Adrenal gland (tissue), 12 donors: ENCODE measurements around the gene SULT1A2. TPM values are rescaled to one million over a fixed set of nuclear protein-coding genes. Genes with fewer than 3 reads are reported as not detected.

Experiments used
- DNase-seq, 7 donors: peaks; one replicate each; pipeline ENCODE4 v3.0.0-alpha.2; 2019 to 2020
- H3K27ac ChIP-seq, 5 donors: fragments of 200-600 bp; sonication (generic) in 4 of 5; 1 replicate in 3 of 5; 2 replicates in 2 of 5; pipeline versions ENCODE4 v1.5.1 to v1.8.0; 2016 to 2020; ENCODE audit warnings: mild to moderate bottlenecking in 1 of 5
- H3K27me3 ChIP-seq: fragments of 200-600 bp; 2 replicates; pipeline ENCODE4 v1.8.0; 2021
- H3K36me3 ChIP-seq, 2 donors: fragments of 200-600 bp; replicated peaks in 1 of 2; 1 replicate in 1 of 2; 2 replicates in 1 of 2; pipeline versions ENCODE4 v1.5.1 to v1.8.0; 2018 to 2022
- H3K4me1 ChIP-seq, 2 donors: fragments of 200-600 bp; replicated peaks in 1 of 2; 1 replicate in 1 of 2; 2 replicates in 1 of 2; pipeline versions ENCODE4 v1.5.1 to v1.8.0; 2018 to 2021
- H3K4me3 ChIP-seq, 4 donors: fragments of 200-600 bp; sonication (generic) in 3 of 4; one replicate each; pipeline ENCODE4 v1.5.1; 2016 to 2018
- H3K9me3 ChIP-seq, 3 donors: fragments of 200-600 bp; sonication (generic) in 1 of 3; replicated peaks in 1 of 3; 1 replicate in 2 of 3; 2 replicates in 1 of 3; pipeline versions ENCODE4 v1.5.1 to v1.8.0; 2016 to 2021
- POLR2A ChIP-seq, 2 donors: fragments of 450-650 bp; IDR thresholded peaks; one replicate each; pipeline ENCODE4 v1.6.1; 2017; ENCODE audit warnings: antibody characterized with exemption in 2 of 2, mild to moderate bottlenecking in 2 of 2, moderate library complexity in 1 of 2
- WGBS, 4 donors: extraction: QIAGEN DNeasy Blood & Tissue Kit in 2 of 4; methylation state at CpG; one replicate each; pipeline versions ENCODE4 v1.1.5 to v1.1.7; 2013 to 2017; 5-methylcytosine and 5-hydroxymethylcytosine counted together
- intact Hi-C, 2 donors: fragments of 100-400 bp; cut with DNase I; formaldehyde crosslinking; loops; one replicate each; pipeline versions ENCODE4 v1.14.1 to v1.15.0; 2022 to 2023
- polyA plus RNA-seq, 3 donors: library from polyadenylated mRNA; stranded (reverse); fragments of 200-250 nt in 2 of 3; fragments of 350-450 nt in 1 of 3; fragmentation: Illumina TruSeq in 1 of 3; extraction: RNeasy Lipid Tissue Mini Kit (QIAGEN cat#74804) in 1 of 3; gene quantifications; one replicate each; pipeline ENCODE4 v1.2.3, GENCODE V29; 2013 to 2014
- total RNA-seq, 9 donors: library from RNA; depleted of rRNA in 4 of 9; stranded (reverse); fragments of >200 nt in 4 of 9; fragments of 120-200 nt in 1 of 9; fragmentation: NEBNext Ultra II Directional in 1 of 9; extraction: Animal tissue kit (Norgen Biotek cat#: 25700) in 1 of 9; gene quantifications; one replicate each; pipeline versions ENCODE4 v1.1.0 to v1.2.4, GENCODE V29; 2013 to 2023
- TF ChIP-seq, protein P1 (sequence below), 6 experiments: fragments of 450-650 bp in 4 of 6; fragments of 200-600 bp in 2 of 6; sonication (generic) in 1 of 6; IDR thresholded peaks; 1 replicate in 5 of 6; 2 replicates in 1 of 6; pipeline versions ENCODE4 v1.5.1 to v1.8.0; 2016 to 2021; ENCODE audit warnings: antibody characterized with exemption in 6 of 6, mild to moderate bottlenecking in 2 of 6, moderate library complexity in 1 of 6
- donor health status: healthy with polysubstance abuse.
- donor health status: Bipolar disorder and iron deficiency.
- donor health status: DM: yes; HTN: yes; CAD: no.
- donor health status: DM: no; HTN: no; CAD: no.
- donor health status: DM: no; HTN: no; CAD: no.
- donor health status: DM: yes; HTN: yes; CAD: no.

The SULT1A2 gene
- total and polyA plus RNA-seq, 12 donors = 0.55 to 22.5 (median 2.6) TPM

DNA sequence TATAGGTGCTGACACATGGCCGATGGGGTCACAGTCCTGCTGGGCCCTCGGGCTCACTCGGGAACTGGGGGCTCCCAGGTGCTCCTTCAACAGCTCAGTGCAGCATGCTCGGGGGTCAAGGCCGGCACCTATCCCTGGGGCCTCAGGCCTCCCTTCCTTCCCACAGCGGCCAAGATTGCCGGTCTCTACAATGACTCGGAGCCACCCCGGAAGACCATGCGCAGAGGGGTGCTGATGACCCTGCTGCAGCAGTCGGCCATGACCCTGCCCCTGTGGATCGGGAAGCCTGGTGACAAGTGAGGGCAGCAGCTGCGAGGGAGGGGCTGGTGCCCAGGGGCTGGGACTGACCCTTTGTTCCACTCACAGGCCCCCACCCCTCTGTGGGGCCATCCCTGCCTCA lies 6.9 kb downstream of the SULT1A2 start:
- 88 to 92% (median 90%) methylated on average over 5 to 13 of the region's 13 CpGs for WGBS, 4 donors
- Histone ChIP-seq H3K9me3 (no peaks in the 10 kb centered on the region), H3K27me3 (no peaks in the 10 kb centered on the region), H3K4me3 (no peak overlapping the region), H3K27ac (no peak overlapping the region), H3K4me1 (no peaks in the 10 kb centered on the region), H3K36me3 (peaks cover 0 to 40% of the 10 kb centered on the region in 2 donors)
- intact Hi-C loops = no loop called here
- TF ChIP-seq, protein P1, sequence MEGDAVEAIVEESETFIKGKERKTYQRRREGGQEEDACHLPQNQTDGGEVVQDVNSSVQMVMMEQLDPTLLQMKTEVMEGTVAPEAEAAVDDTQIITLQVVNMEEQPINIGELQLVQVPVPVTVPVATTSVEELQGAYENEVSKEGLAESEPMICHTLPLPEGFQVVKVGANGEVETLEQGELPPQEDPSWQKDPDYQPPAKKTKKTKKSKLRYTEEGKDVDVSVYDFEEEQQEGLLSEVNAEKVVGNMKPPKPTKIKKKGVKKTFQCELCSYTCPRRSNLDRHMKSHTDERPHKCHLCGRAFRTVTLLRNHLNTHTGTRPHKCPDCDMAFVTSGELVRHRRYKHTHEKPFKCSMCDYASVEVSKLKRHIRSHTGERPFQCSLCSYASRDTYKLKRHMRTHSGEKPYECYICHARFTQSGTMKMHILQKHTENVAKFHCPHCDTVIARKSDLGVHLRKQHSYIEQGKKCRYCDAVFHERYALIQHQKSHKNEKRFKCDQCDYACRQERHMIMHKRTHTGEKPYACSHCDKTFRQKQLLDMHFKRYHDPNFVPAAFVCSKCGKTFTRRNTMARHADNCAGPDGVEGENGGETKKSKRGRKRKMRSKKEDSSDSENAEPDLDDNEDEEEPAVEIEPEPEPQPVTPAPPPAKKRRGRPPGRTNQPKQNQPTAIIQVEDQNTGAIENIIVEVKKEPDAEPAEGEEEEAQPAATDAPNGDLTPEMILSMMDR (IDR thresholded peaks at IDR 0.05) = no peak
- DNase-seq = no peak

DNA sequence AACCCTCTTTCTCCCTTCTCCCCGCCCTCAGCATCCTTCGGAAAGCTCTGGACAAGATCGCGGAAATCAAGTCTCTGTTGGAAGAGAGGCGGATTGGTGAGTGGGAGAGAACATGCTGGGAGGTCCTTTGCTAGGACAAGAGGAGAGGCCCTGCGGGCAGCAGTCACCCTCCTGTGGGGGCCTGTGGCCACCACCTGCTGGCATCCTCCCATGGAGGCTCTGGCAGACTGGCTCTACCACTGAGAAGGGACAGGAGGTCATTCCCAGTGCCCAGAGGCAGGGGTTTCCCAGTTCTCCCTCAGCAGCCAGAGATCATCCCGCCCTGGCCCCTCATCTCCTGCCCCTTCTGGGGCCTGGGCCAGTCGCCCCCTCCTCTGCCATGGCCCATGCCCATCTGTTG lies 7.8 kb downstream of the SULT1A2 start:
- Histone ChIP-seq H3K36me3 (peaks cover 0 to 40% of the 10 kb centered on the region in 2 donors), H3K27ac (no peak overlapping the region), H3K27me3 (no peaks in the 10 kb centered on the region), H3K4me3 (no peak overlapping the region), H3K9me3 (no peaks in the 10 kb centered on the region), H3K4me1 (no peaks in the 10 kb centered on the region)
- intact Hi-C loops = no loop called here
- 94 to 98% (median 96%) methylated on average over 6 to 8 of the region's 8 CpGs for WGBS, 4 donors
- no peak for DNase-seq
- TF ChIP-seq POLR2A (IDR thresholded peaks at IDR 0.05) = no peak
- TF ChIP-seq, protein P1 (IDR thresholded peaks at IDR 0.05) = no peak

DNA sequence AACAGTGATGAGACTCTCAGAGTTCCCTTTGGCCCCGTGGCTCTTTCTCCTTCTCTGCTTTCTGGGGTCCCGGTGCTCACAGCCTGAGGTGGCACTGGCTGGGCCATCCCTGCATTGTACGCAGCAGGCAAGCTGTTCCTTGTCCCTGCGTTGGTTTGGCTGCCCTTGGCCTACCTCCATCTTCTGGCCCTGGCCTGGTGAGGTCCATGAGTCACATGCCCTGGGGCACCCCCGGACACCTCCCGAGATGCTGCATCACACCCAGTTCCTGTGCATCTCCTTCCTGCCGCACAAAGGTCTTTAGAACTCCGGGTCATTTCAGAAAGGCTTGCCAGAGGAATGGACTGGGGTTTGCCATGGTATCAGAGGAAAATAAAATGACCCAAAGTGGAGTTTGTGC lies 9.5 kb downstream of the SULT1A2 start:
- Histone ChIP-seq H3K27ac (no peak overlapping the region), H3K4me1 (no peaks in the 10 kb centered on the region), H3K36me3 (peaks cover 0 to 44% of the 10 kb centered on the region in 2 donors), H3K27me3 (no peaks in the 10 kb centered on the region), H3K9me3 (no peaks in the 10 kb centered on the region), H3K4me3 (no peak overlapping the region)
- intact Hi-C loops = no loop called here
- no peak for TF ChIP-seq POLR2A (IDR thresholded peaks at IDR 0.05)
- TF ChIP-seq, protein P1 (IDR thresholded peaks at IDR 0.05) = no peak
- WGBS, 4 donors = 45 to 63% (median 52%) methylated on average over 8 of the region's 8 CpGs
- DNase-seq = peak in 4 of 7 donors; percentile 42 to 59 (median 50)

DNA sequence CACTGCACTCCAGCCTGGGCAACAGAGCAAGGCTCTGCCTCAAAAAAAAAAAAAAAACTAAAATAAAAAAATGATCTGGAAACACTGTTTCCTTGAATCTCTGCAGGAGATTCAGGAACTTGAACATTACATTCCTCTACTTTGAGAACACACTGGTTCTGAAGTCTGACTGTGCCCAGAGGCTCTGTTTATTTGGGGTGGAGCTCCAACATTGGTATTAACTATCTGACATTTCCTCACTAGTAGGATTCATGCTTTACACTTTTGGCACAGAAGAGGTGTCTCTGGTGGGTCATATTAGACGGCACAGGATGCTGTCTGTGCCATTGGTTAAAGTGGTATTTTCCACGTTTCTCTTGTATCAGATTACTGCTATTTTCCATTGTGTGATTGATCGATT lies 10.4 kb downstream of the SULT1A2 start:
- Histone ChIP-seq H3K9me3 (no peaks in the 10 kb centered on the region), H3K36me3 (peaks cover 0 to 51% of the 10 kb centered on the region in 2 donors), H3K27ac (no peak overlapping the region), H3K4me3 (no peak overlapping the region), H3K4me1 (no peaks in the 10 kb centered on the region), H3K27me3 (no peaks in the 10 kb centered on the region)
- intact Hi-C loops = no loop called here
- no peak for DNase-seq
- TF ChIP-seq POLR2A (IDR thresholded peaks at IDR 0.05) = no peak
- TF ChIP-seq, protein P1 (IDR thresholded peaks at IDR 0.05) = no peak
- WGBS, 4 donors = 87 to 97% (median 93%) methylated on average over 3 of the region's 3 CpGs
